ENCODE results near the gene CD55.
A peak's percentile ranks its signal among the peaks of the same experiment; 100 is the strongest.
"Not testable (repeated sequence)": the region's sequence is repeated elsewhere in the genome, so short reads cannot be mapped to it uniquely, and the experiment has no call there.

The CD55 gene

DNA sequence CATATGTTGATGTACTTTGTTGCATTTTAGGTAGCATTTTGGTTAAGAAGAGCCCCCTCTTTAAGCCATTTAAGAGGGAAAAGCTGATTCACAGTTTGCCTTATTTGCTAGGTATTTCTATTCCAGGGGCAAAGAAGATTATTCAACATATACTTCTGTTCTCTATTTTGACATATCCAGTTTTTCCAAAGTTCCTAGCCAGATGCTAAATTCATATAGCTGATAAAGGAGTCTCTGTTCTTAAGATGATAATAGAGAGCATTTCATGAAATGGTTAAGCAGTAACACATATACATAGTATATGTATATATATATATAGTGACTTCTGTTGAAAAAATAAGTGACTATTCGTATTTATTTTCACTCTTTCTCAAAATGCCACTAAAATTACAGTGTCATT lies 15.5 kb upstream of the CD55 start:
- DNase-seq: no peak

- no peak for DNase-seq
Measured at GRCh38 chr1:207306603-207307002, 14.9 kb upstream of the CD55 start.

DNA sequence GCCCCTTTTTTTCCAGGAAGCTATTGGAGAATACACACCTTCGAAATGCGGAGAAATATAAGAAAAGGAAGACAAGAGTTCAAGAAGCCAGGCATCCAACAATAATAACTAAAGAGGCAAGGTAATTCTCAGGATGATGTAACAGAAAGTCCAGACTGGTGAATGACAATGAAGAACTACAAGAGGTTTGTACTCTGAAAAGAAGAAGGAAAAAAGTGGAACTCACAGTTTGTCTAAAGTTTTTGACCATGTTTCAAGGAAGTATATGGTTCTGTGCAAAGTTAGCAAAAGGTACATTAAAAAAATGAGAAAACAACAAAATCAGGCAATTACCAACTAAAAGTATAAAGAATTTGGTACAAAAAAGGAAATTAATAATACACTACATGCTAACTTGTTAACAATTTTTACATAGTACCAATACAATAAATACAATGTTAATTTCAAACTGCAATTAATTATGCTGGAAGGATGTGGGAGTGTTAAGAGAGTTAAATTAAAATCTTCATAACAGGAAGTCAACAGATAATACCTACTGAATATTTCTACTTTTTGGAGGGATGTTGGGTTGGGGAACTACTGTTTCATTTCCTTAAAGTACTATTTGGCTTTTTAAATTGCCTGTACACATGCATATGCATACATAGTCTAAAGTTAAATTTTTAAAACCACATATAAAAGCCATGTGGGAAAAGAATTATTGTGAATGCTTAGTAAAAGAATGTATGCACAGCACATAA lies 12.9 kb upstream of the CD55 start:
- DNase-seq: no peak

DNA sequence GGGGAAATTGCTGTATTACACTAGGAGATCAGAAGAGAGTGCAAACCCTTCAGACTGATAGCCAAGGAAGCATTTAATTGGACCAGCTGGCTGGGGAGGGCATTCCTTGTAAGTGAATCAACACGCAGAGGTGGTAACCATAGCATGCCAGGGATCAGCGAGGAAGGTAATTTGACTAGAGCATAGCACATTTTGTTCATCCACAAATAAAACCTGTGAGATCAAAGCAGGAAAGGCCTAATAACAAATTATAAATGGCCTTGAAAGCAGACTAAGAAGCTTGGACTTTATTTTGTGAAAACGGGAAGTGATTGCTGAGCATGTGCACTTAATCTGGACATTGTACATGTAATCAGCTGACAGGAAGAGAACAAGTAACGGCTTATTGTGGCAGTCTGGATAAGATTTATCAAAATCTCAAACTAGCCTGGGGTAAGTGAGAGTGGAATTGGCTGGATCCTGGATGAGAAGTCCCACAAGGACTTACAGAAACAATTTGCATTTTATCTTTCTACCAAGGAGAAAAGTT lies 11.7 kb upstream of the CD55 start:
- no peak for DNase-seq

- DNase-seq: no peak
Measured at GRCh38 chr1:207311888-207312603, 9.4 kb upstream of the CD55 start.

GRCh38 chr1:207312604-207312920 lies 8.9 kb upstream of the CD55 start:
- no peak for DNase-seq

DNA sequence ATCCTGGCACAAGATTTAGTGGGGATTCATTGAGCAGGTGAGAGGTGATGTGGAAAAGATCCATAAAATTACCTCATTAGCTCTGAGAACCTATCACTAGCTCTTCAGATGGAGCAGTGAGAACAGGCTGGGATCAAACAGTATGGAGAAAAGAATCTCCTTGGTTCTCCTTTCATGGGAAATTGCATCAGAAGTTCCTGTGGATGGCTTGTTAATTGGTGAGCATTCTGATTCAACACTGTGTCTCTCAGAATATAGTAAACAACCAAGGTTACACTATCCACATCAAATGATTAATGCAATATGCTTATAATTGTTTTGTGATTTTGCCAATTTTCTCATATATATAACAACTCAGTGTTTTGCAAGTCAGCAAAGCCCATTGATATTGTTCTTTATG lies 8.3 kb upstream of the CD55 start:
- no peak for DNase-seq

DNA sequence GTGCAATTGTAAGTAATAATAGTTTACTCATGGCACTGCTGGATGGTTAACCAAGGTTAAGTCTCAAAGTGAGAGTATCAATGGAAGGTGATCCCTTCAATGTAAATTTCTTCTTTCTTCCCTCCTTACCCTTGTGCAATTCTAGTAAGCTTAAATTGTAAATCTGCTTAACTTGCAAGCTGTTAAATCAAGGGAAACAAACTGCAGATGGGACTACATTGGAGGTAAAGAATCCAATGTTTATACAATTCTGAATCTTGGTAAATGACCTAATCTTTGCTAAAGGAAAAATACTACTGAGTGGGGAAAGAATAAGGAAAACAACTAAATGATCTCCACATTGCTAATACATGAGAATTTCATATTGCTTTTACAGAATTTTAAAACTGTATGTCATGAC lies 6.7 kb upstream of the CD55 start:
- DNase-seq: no peak

DNA sequence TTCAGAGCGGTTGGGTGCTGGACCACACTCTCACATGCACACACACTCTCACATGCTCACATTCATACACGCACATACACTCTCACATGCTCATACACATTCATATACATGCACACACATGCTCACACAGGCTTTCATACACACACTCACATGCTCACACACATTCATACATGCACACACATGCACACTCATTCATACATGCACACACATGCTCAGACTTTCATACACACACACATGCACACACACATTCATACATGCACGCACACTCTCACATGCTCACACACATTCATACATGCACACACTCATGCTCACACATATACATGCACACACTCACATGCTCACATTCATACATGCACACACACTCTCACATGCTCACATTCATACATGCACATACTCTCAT lies 6.0 kb upstream of the CD55 start:
- no peak for DNase-seq

GRCh38 chr1:207316141-207316540 lies 5.3 kb upstream of the CD55 start:
- DNase-seq: no peak

DNA sequence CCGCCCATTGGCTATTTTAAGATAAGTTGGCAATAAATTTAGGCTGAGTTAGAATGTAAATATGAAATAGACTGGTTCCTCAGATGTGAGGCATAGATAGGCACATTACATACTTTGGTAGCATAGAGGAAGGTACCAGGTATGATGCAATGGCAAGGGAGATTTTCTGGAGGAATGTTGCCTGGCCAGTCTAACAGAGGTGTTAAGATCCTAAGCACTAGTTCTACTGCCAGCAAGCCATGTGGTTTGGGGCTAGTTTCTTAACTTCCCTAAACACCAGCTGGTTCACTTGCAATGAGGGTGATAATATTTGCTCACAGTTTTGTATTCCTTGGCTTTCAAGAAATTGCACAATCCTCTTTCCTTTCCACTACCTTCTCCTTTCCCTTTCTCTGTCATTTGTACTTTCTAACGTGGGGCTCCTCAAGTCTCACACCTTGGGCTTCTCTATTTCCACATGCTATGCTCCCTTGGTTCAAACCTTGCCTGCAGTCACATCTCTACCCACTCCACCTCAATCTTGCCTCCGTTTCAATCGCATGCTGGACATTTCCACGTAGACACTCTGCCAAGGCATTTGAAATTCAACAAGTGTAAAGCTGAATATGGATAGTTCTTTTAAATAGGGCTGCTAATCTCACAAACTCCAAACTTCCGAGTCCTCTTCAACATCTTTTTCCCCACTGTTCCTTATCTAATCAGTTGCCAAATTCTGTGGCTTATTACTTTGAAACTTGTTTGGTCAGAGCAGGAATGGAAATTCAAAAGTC lies 4.7 kb upstream of the CD55 start:
- no peak for DNase-seq

GRCh38 chr1:207317561-207317960 lies 3.9 kb upstream of the CD55 start:
- DNase-seq: no peak

- DNase-seq: no peak
Measured at GRCh38 chr1:207318072-207318619, 3.3 kb upstream of the CD55 start.

DNA sequence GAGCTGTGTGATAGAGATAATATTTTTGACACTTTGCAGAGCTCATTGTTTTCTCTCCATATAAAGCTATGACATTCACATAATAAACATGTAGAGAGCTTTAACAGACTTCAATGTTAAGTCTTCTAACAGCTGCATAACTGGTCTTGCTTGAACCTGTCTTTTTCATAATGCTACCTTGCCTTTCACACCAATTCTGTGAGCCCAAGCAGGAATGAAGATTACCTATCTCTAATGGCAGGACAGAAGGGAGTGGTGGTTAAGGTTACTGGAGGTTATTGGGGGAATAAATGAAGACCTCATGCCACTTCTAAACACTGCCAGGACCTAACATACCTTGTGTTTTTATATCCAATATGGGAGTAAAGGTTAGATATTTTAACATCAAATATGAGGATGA lies 2.3 kb upstream of the CD55 start:
- DNase-seq: no peak

GRCh38 chr1:207320105-207320504 lies 1.4 kb upstream of the CD55 start:
- DNase-seq: not testable (repeated sequence)

- DNase-seq: peak; percentile 32 to 39
Measured at GRCh38 chr1:207321790-207322645, 540 bp downstream of the CD55 start.

DNA sequence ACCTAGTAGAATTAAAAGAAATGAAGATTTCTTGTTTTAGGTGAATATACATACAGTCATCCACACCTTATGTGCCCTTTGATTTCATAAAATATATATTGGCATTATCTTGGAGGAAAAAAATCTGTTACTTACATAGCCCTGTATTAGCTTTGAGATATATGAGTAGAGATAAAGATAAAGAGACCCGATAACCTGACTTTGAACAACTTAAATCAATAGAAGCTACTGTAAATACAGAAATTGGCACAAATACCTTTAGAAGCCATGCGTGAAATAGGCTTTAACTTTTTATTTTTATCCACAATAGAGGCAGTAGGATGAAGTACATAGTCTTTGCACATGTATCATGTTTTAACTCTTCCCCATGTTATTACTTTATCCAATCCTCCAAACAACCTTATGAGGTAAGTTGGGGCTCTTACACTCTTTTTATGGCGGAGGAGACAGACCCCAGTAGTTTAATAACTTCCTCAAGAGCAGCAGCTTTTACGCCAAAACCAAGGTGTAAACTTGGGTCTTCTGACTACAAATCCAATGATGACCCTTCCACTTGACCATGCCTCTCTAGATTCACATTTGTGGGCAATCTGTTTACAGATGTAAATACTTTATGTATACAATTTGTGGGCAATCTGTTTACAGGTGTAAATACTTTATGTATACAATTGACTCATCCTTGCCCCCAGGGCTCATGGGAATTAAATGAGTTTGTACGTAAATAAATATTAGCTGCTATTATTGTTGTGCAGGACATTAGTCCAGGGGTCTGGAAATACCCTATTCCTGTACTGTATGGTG lies 2.1 kb downstream of the CD55 start:
- DNase-seq: no peak

DNA sequence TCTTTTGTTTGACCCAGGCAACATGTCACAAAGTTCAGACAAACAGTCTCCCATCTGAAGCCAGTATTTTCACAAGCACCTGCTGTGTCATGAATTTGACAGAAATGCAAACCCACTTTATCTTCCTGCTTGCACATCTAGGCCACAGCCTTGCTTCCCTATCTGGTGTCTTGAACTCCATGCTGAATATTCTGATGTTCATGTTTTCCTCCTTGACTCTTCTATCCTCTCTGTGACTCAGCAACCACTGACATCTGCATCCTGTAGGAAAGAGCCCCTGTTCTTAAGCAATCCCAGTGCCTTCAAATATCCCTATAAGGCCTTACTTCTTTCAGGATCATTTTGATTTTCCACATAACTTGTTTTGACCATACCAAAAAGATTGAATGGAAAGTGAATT lies 6.5 kb downstream of the CD55 start:
- DNase-seq: no peak

DNA sequence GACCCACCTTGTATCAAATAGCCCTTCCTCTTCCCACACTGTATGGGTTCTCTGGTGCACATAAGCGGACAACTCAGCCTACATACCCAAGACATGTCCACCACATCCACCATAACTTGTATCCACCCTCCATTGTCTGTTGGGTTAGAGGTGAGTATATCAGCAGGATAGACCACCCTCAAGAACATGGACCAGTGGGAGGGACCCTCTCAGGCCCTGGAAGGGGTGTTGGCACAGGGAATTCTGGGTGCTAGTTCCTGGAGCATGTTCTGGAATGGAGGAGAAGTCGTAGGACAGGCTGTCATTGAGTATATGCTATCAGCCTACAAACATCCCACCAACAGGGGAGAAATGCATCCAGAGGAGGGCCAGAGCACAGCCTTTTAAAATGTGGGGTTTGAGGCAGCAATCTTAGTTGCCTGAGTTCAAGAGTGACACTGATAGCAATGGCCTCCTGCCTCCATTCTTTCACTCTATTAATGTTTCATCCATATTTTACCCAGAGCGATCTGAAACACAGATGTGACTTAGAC lies 7.5 kb downstream of the CD55 start:
- no peak for DNase-seq

- no peak for DNase-seq
Measured at GRCh38 chr1:207329469-207329868, 8.0 kb downstream of the CD55 start.

GRCh38 chr1:207330011-207330710 lies 8.7 kb downstream of the CD55 start:
- DNase-seq: no peak

Data from CD4-positive, alpha-beta T cell treated with Interferon alpha-2 for 1 hour (primary cell).